Eye (tissue), 1 donor: ENCODE results near the gene ZBTB8OS.
"Not testable (repeated sequence)": the region's sequence is repeated elsewhere in the genome, so short reads cannot be mapped to it uniquely, and the experiment has no call there.

Experiments used
- DNase-seq: peaks from one replicate; pipeline ENCODE4 v3.0.0-alpha.2; 2015

The ZBTB8OS gene

GRCh38 chr1:32650248-32650751 is at the start of gene ZBTB8OS:
ZBTB8OS (minus strand) TSS chr1:32650550; CDS start chr1:32650529, 21 bp downstream.
- peak; percentile 97 for DNase-seq

GRCh38 chr1:32696996-32697395 is 46.6 kb upstream of the ZBTB8OS start:
- not testable (repeated sequence) for DNase-seq

GRCh38 chr1:32696041-32696440 is 45.7 kb upstream of the ZBTB8OS start:
- DNase-seq: no peak

- DNase-seq: no peak
Measured at GRCh38 chr1:32695098-32695904, 45.0 kb upstream of the ZBTB8OS start.

GRCh38 chr1:32693455-32694174 is 43.3 kb upstream of the ZBTB8OS start:
- no peak for DNase-seq

GRCh38 chr1:32686387-32686786 is 36.0 kb upstream of the ZBTB8OS start:
- DNase-seq: no peak

GRCh38 chr1:32685498-32685897 is 35.1 kb upstream of the ZBTB8OS start:
- DNase-seq: no peak

GRCh38 chr1:32684167-32684811 is 33.9 kb upstream of the ZBTB8OS start:
- peak; percentile 36 for DNase-seq

GRCh38 chr1:32683397-32683796 is 33.0 kb upstream of the ZBTB8OS start:
- DNase-seq: no peak

- DNase-seq: no peak
Measured at GRCh38 chr1:32681999-32682398, 31.6 kb upstream of the ZBTB8OS start.

- no peak for DNase-seq
Measured at GRCh38 chr1:32681509-32681908, 31.2 kb upstream of the ZBTB8OS start.

- DNase-seq: no peak
Measured at GRCh38 chr1:32680642-32681041, 30.3 kb upstream of the ZBTB8OS start.

- not testable (repeated sequence) for DNase-seq
Measured at GRCh38 chr1:32679993-32680392, 29.6 kb upstream of the ZBTB8OS start.

- DNase-seq: no peak
Measured at GRCh38 chr1:32676945-32677344, 26.6 kb upstream of the ZBTB8OS start.

- not testable (repeated sequence) for DNase-seq
Measured at GRCh38 chr1:32668716-32669115, 18.4 kb upstream of the ZBTB8OS start.

- no peak for DNase-seq
Measured at GRCh38 chr1:32666901-32667566, 16.7 kb upstream of the ZBTB8OS start.

GRCh38 chr1:32665915-32666314 is 15.6 kb upstream of the ZBTB8OS start:
- DNase-seq: no peak

GRCh38 chr1:32659581-32659980 is 9.2 kb upstream of the ZBTB8OS start:
- DNase-seq: no peak

- no peak for DNase-seq
Measured at GRCh38 chr1:32652244-32652962, 2.1 kb upstream of the ZBTB8OS start.

- no peak for DNase-seq
Measured at GRCh38 chr1:32651461-32652073, 1.2 kb upstream of the ZBTB8OS start.

- peak; percentile 99 for DNase-seq
Measured at GRCh38 chr1:32650752-32651460, 556 bp upstream of the ZBTB8OS start, which contains the start of gene RBBP4. RBBP4 (plus strand) TSS chr1:32651208; CDS start chr1:32651307, 99 bp downstream.
